Measurements from ENCODE around the gene SGK1. TPM values are rescaled to one million over a fixed set of nuclear protein-coding genes. Genes with fewer than 3 reads are reported as not detected.

Gene SGK1
- total RNA-seq, 1 experiment from 2014 or later, result 7.8 TPM

GRCh38 chr6:134331256-134331655 is 13.3 kb upstream of the SGK1 start:
- Histone ChIP-seq H3K23me2 (ENCODE audit: insufficient read length, low read depth, low read length, poor library complexity, severe bottlenecking) (no peaks in the 10 kb centered on the region), H3K4me2 (ENCODE audit: insufficient read depth, insufficient read length, low read length) (no peak overlapping the region), H2BK120ac (ENCODE audit: low read depth, low read length, poor library complexity, severe bottlenecking) (no peak overlapping the region), H3K79me1 (ENCODE audit: insufficient read depth, low read depth, low read length, poor library complexity, severe bottlenecking) (no peaks in the 10 kb centered on the region), H2BK12ac (ENCODE audit: insufficient read length, low read depth, low read length) (no peak overlapping the region), H3K4me1 (ENCODE audit: insufficient read depth, low read length) (no peaks in the 10 kb centered on the region), H2BK20ac (ENCODE audit: low read depth, low read length, poor library complexity, severe bottlenecking) (no peak overlapping the region), H4K20me1 (ENCODE audit: control insufficient read depth, insufficient read depth, insufficient read length) (no peaks in the 10 kb centered on the region), H3K14ac (ENCODE audit: insufficient read depth, low read length) (no peak overlapping the region), H3K79me2 (ENCODE audit: insufficient read depth, low read length) (no peaks in the 10 kb centered on the region), H3K9me3 (ENCODE audit: control insufficient read depth, low read depth, low read length) (no peaks in the 10 kb centered on the region), H2BK5ac (ENCODE audit: insufficient read length, low read length) (no peak overlapping the region), H4K8ac (replicated peaks; ENCODE audit: insufficient read length, low read depth, low read length) (no peak overlapping the region), H2AK5ac (ENCODE audit: insufficient read length, low read length) (no peak overlapping the region), H3T11ph (ENCODE audit: low read length) (no peak overlapping the region), H4K5ac (ENCODE audit: insufficient read length, low read depth, low read length) (no peak overlapping the region), H4K91ac (ENCODE audit: insufficient read length, low read depth, low read length) (no peak overlapping the region), H3K27me3 (ENCODE audit: insufficient read depth, low read length) (no peaks in the 10 kb centered on the region), H3K18ac (ENCODE audit: insufficient read length, low read depth, low read length) (no peak overlapping the region), H3K23ac (ENCODE audit: insufficient read length, low read depth, low read length) (no peak overlapping the region), H2BK15ac (ENCODE audit: low read depth, low read length) (no peak overlapping the region), H3K9ac (ENCODE audit: extremely low read depth, insufficient read length, low read length) (no peak overlapping the region), H3K4ac (ENCODE audit: low read depth, low read length) (no peak overlapping the region), H3K56ac (ENCODE audit: insufficient read length, low read depth, low read length) (no peak overlapping the region), H2AFZ (ENCODE audit: low read length) (no peak overlapping the region), H3K27ac (ENCODE audit: insufficient read length, low read depth, low read length) (no peak overlapping the region)
- no peak overlapping the region for H3K4me3 Mint-ChIP-seq
- no peak for DNase-seq
- no CpG with 5 or more reads among the region's 2 CpGs for whole genome bisulfite sequencing (ENCODE audit: extremely low coverage, insufficient read length, low lambda C conversion rate)
- peaks cover 0 to 1% of the 10 kb centered on the region in 2 experiments; a peak in 1 of 5 replicates for H3K9me3 Mint-ChIP-seq
- no peaks in the 10 kb centered on the region for H3K36me3 Mint-ChIP-seq (ENCODE audit: insufficient read depth in 1 of 3, low read depth in 3 of 3)
- TF ChIP-seq, protein P1, sequence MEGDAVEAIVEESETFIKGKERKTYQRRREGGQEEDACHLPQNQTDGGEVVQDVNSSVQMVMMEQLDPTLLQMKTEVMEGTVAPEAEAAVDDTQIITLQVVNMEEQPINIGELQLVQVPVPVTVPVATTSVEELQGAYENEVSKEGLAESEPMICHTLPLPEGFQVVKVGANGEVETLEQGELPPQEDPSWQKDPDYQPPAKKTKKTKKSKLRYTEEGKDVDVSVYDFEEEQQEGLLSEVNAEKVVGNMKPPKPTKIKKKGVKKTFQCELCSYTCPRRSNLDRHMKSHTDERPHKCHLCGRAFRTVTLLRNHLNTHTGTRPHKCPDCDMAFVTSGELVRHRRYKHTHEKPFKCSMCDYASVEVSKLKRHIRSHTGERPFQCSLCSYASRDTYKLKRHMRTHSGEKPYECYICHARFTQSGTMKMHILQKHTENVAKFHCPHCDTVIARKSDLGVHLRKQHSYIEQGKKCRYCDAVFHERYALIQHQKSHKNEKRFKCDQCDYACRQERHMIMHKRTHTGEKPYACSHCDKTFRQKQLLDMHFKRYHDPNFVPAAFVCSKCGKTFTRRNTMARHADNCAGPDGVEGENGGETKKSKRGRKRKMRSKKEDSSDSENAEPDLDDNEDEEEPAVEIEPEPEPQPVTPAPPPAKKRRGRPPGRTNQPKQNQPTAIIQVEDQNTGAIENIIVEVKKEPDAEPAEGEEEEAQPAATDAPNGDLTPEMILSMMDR (conservative IDR thresholded peaks at IDR 0.05), result no peak
- H3K4me1 Mint-ChIP-seq, result no peaks in the 10 kb centered on the region
- no peak overlapping the region for H3K27ac Mint-ChIP-seq
- no peaks in the 10 kb centered on the region; the same call in 1 of the 2 replicates for H3K27me3 Mint-ChIP-seq (ENCODE audit: low read depth)
